Ishikawa (cell line): ENCODE data around the gene OR10V1.

Experiments used
- CEBPB ChIP-seq: IDR thresholded peaks from 2 replicates; pipeline ENCODE4 v1.6.1; 2012
- CREB1 ChIP-seq: IDR thresholded peaks from 2 replicates; pipeline ENCODE4 v1.6.1; 2012; ENCODE audit warnings: low read depth
- EGR1 ChIP-seq: IDR thresholded peaks from 2 replicates; pipeline ENCODE4 v1.6.1; 2012
- EP300 ChIP-seq: IDR thresholded peaks from 2 replicates; pipeline ENCODE4 v1.6.1; 2012; ENCODE audit warnings: borderline replicate concordance
- FOXM1 ChIP-seq: IDR thresholded peaks from 2 replicates; pipeline ENCODE4 v1.6.1; 2012; ENCODE audit warnings: low read depth, borderline replicate concordance
- MAX ChIP-seq: IDR thresholded peaks from 2 replicates; pipeline ENCODE4 v1.6.1; 2012
- NFIC ChIP-seq: IDR thresholded peaks from 2 replicates; pipeline ENCODE4 v1.6.1; 2012
- RAD21 ChIP-seq: IDR thresholded peaks from 2 replicates; pipeline ENCODE4 v1.6.1; 2012; ENCODE audit warnings: low read depth
- REST ChIP-seq: IDR thresholded peaks from 2 replicates; pipeline ENCODE4 v1.6.1; 2012; ENCODE audit warnings: low read depth, mild to moderate bottlenecking
- TAF1 ChIP-seq: IDR thresholded peaks from 2 replicates; pipeline ENCODE4 v1.6.1; 2012; ENCODE audit warnings: low read depth, mild to moderate bottlenecking
- TCF12 ChIP-seq: IDR thresholded peaks from 2 replicates; pipeline ENCODE4 v1.6.1; 2012; ENCODE audit warnings: low read depth
- TEAD4 ChIP-seq: IDR thresholded peaks from 2 replicates; pipeline ENCODE4 v1.6.1; 2012
- YY1 ChIP-seq: IDR thresholded peaks from 2 replicates; pipeline ENCODE4 v1.6.1; 2012; ENCODE audit warnings: low read depth
- ZBTB7A ChIP-seq: IDR thresholded peaks from 2 replicates; pipeline ENCODE4 v1.6.1; 2012; ENCODE audit warnings: low read depth
- TF ChIP-seq, protein P1 (sequence below): IDR thresholded peaks from 2 replicates; pipeline ENCODE4 v1.6.1; 2012

The OR10V1 gene

DNA sequence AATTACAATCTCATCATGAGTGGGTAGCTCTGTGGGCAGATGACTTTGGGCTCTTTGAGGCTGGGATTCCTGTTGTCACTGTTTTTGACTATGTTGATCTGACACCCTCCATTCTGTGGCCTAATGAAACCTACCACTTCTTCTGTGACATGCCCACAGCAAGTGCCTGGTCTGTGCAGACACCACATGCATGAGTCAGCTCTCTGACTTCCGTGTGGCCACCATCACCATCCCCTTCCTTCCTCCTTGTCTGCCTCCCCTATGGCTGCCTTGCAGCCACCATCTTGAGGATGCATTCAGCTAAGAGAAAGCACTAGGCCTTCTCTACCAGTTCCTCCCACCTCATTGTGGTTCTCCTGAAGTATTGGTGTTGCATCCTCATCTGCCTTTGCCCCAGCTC is 15.3 kb upstream of the OR10V1 start:
- TF ChIP-seq EGR1: no peak
- TF ChIP-seq, protein P1, sequence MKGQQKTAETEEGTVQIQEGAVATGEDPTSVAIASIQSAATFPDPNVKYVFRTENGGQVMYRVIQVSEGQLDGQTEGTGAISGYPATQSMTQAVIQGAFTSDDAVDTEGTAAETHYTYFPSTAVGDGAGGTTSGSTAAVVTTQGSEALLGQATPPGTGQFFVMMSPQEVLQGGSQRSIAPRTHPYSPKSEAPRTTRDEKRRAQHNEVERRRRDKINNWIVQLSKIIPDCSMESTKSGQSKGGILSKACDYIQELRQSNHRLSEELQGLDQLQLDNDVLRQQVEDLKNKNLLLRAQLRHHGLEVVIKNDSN: no peak
- TF ChIP-seq MAX: no peak
- TF ChIP-seq YY1: no peak
- no peak for TF ChIP-seq REST
- no peak for TF ChIP-seq RAD21
- TF ChIP-seq EP300: no peak
- no peak for TF ChIP-seq NFIC
- no peak for TF ChIP-seq TEAD4
- no peak for TF ChIP-seq CREB1
- TF ChIP-seq CEBPB: no peak
- TF ChIP-seq TAF1: no peak
- TF ChIP-seq FOXM1: no peak
- no peak for TF ChIP-seq TCF12
- TF ChIP-seq ZBTB7A: no peak

GRCh38 chr11:59728154-59728553 is 14.5 kb upstream of the OR10V1 start:
- TF ChIP-seq ZBTB7A (no peak), CREB1 (no peak), EGR1 (no peak), TAF1 (no peak), CEBPB (no peak), REST (no peak), FOXM1 (no peak), YY1 (no peak), RAD21 (no peak), NFIC (no peak), EP300 (no peak), MAX (no peak)
- TF ChIP-seq, protein P1: no peak

DNA sequence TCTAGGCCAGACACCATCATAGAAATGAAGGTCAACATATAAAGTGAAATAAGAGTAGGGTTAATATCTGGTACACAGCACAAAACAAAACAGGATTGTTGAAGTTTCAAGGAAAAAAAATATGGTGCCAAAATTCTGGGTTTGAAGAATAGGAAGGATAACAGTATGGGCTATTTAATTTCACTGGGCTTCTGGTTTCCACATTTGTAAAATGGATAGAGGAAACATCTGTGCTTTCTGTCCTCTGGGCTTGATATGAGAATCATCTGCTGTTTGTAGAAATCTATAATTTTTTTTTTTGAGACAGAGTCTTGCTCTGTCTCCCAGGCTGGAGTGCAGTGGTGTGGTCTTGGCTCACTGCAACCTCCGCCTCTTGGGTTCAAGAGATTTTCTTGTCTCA is 13.8 kb upstream of the OR10V1 start:
- no peak for TF ChIP-seq FOXM1
- TF ChIP-seq, protein P1: no peak
- no peak for TF ChIP-seq YY1
- no peak for TF ChIP-seq EGR1
- TF ChIP-seq TCF12: no peak
- no peak for TF ChIP-seq CREB1
- no peak for TF ChIP-seq ZBTB7A
- no peak for TF ChIP-seq EP300

- TF ChIP-seq, protein P1: no peak
- TF ChIP-seq REST (no peak), TAF1 (no peak), FOXM1 (no peak), CEBPB (no peak), MAX (no peak), ZBTB7A (no peak), YY1 (no peak), EP300 (no peak), CREB1 (no peak), RAD21 (no peak), EGR1 (no peak), TCF12 (no peak), TEAD4 (no peak)
Observed at GRCh38 chr11:59724066-59724465, 10.4 kb upstream of the OR10V1 start.
